T-helper 1 cell treated with Interleukin-12 subunit alpha and Interleukin-12 subunit beta and Interleukin-4 antibody, amounts not matched to agents 30 μg/mL and 1 μg/mL, for 36 hours (primary cell): ENCODE measurements around the gene GPR39.

Experiments
- H3K27ac Mint-ChIP-seq: one replicate; pipeline ENCODE4 v1.8.0; 2021; ENCODE audit warnings: mild to moderate bottlenecking, mixed read lengths
- H3K27me3 Mint-ChIP-seq: one replicate; pipeline ENCODE4 v1.8.0; 2021; ENCODE audit warnings: low read depth, mixed read lengths
- H3K36me3 Mint-ChIP-seq: one replicate; pipeline ENCODE4 v1.8.0; 2021; ENCODE audit warnings: low read depth, mixed read lengths
- H3K4me1 Mint-ChIP-seq: one replicate; pipeline ENCODE4 v1.8.0; 2021; ENCODE audit warnings: low read depth, mixed read lengths
- H3K4me3 Mint-ChIP-seq: one replicate; pipeline ENCODE4 v1.8.0; 2021; ENCODE audit warnings: mild to moderate bottlenecking, moderate library complexity, mixed read lengths
- H3K9me3 Mint-ChIP-seq: one replicate; pipeline ENCODE4 v1.8.0; 2021; ENCODE audit warnings: mixed read lengths

GPR39 gene

GRCh38 chr2:132645722-132646539, 229.3 kb downstream of the GPR39 start:
- H3K4me3 Mint-ChIP-seq, result no peak overlapping the region

DNA sequence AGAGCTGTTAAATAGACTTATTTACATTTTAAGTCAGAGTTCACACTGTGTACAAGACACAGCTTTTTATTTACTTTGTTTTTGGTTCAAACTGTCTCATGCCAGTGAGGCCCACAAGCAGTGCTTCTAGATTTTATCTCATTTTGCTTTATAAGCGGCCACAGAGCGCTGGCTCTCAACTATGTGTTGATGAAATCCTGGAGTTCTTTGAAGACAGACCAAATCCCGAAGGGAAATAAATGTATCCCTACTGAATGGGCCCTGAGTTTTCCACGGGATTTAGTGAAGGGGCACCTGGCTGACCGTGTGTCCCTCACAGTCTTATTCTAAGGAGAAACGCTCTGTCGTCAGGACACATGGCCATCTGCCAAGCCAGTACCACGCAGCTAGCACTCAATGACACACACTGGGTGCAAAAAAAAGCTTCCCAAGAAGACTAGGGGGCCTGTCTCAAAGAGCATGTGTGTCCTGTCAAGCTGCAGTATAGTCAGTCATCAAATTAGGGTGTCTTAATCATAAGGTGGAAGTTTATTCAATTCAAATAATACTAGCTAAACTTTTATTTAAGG, 230.0 kb downstream of the GPR39 start:
- Mint-ChIP-seq H3K9me3 (no peaks in the 10 kb centered on the region), H3K4me3 (no peak overlapping the region), H3K27ac (no peak overlapping the region), H3K27me3 (no peaks in the 10 kb centered on the region), H3K4me1 (no peaks in the 10 kb centered on the region), H3K36me3 (no peaks in the 10 kb centered on the region)

More at GRCh38 chr2:132645722-132646539, 229.3 kb downstream of the GPR39 start:
- H3K4me1 Mint-ChIP-seq, result no peaks in the 10 kb centered on the region
- H3K27ac Mint-ChIP-seq, result no peak overlapping the region
- H3K9me3 Mint-ChIP-seq, result no peaks in the 10 kb centered on the region
- H3K36me3 Mint-ChIP-seq, result no peaks in the 10 kb centered on the region
- no peaks in the 10 kb centered on the region for H3K27me3 Mint-ChIP-seq

DNA sequence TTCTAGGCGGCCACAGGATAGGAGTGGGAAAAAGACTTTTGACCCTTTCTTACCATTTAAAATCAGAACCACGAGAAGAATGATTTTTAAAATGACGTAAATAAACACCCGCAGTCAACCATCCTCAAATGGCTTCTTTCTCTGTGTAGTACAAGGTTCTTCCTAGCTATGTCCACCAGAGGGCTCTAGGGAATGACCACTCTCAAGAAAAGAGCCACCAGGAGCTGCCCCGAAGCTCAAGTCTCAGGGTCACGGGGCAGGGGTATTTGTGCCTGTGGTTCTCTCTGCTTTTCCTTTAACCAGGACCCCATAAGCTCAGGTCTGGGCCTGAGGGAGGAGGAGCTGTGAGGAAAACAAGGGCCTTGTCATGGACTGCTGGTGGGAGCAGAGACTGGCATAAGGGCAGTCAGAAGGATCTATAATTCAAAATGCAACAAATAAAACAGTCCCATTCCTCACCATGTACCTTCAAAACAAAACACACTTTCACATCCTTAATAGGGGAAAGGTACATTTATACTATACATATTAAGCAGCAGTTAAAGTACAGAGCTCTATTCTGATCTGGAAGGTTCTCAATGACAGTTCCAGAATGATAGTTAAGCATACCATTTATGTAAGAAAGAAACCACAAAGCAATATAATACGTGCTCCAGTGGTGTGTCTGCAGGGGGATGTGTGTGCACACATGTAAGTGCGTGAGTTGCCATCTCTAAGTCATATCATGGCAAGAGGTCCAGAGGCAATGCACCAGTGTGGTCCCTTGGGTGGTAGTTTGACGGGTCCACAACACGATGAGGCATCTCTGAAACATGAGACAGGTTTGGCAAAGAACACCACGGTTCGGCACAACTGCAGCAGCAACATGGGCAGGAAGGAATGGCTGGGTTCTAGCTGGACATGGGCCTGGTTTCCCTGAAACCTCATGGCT, 234.8 kb downstream of the GPR39 start:
- Mint-ChIP-seq H3K36me3 (no peaks in the 10 kb centered on the region), H3K4me1 (no peaks in the 10 kb centered on the region), H3K27me3 (no peaks in the 10 kb centered on the region), H3K27ac (no peak overlapping the region), H3K9me3 (no peaks in the 10 kb centered on the region), H3K4me3 (no peak overlapping the region)

DNA sequence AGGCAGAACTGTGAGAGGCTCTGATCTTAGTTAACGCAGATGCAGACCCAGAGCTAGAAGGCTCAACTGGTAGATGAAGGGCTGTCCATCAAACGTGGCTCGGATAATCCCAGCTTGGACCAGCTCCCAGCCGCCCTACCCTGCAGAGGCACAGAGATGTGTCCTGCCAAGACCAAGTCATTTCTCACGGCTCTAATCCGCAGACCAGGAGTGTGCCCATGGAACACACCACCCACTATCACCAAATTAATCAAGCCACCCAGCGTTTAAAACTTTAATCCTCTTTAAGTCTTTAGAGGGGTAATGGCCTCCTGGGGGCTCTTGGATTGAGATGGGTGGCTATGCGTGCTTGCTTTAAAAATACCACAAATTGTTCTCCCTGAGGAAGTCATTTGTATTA, 235.9 kb downstream of the GPR39 start:
- no peaks in the 10 kb centered on the region for H3K27me3 Mint-ChIP-seq
- H3K4me3 Mint-ChIP-seq, result no peak overlapping the region
- no peak overlapping the region for H3K27ac Mint-ChIP-seq
- H3K4me1 Mint-ChIP-seq, result no peaks in the 10 kb centered on the region
- no peaks in the 10 kb centered on the region for H3K9me3 Mint-ChIP-seq
- H3K36me3 Mint-ChIP-seq, result no peaks in the 10 kb centered on the region

DNA sequence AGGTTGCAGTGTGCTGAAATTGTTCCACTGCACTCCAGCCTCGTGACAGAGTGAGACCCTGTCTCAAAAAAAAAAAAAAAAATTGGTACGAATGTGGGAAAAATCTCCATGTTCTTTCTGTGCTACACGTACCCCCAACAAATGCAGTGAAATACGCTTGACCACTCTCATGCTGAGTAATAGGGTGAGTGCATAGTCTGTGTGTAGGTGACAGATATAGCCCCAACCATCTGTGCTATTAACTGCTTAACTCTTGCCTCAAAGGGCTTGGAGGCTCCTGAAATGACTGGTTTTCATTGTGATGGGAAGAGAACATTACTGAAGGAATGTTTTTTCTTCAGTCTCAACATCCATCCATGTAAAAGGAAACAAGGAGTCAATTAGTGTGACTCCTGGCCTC, 237.7 kb downstream of the GPR39 start:
- Mint-ChIP-seq H3K27ac (no peak overlapping the region), H3K4me1 (no peaks in the 10 kb centered on the region), H3K9me3 (no peaks in the 10 kb centered on the region), H3K36me3 (no peaks in the 10 kb centered on the region), H3K27me3 (no peaks in the 10 kb centered on the region), H3K4me3 (no peak overlapping the region)

DNA sequence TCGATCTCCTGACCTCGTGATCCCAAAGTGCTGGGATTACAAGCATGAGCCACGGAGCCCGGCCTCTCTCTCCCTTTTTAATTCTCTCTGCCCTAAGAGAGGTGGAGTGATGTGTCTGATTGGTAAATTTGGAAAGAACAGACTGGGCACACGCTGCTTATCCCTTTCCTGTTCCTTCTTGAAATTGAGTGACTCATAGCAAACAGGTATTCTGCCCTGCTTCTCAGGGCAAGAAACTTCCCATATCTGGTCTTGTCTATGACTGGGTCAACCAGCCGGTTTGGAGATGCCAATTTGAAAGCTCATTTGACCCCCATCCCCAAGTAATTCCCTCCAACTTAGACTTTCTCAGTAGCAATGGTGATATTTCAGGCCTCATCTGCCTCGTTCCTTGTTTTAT, 238.4 kb downstream of the GPR39 start:
- Mint-ChIP-seq H3K9me3 (no peaks in the 10 kb centered on the region), H3K4me3 (no peak overlapping the region), H3K4me1 (no peaks in the 10 kb centered on the region), H3K27ac (no peak overlapping the region), H3K27me3 (no peaks in the 10 kb centered on the region), H3K36me3 (no peaks in the 10 kb centered on the region)

DNA sequence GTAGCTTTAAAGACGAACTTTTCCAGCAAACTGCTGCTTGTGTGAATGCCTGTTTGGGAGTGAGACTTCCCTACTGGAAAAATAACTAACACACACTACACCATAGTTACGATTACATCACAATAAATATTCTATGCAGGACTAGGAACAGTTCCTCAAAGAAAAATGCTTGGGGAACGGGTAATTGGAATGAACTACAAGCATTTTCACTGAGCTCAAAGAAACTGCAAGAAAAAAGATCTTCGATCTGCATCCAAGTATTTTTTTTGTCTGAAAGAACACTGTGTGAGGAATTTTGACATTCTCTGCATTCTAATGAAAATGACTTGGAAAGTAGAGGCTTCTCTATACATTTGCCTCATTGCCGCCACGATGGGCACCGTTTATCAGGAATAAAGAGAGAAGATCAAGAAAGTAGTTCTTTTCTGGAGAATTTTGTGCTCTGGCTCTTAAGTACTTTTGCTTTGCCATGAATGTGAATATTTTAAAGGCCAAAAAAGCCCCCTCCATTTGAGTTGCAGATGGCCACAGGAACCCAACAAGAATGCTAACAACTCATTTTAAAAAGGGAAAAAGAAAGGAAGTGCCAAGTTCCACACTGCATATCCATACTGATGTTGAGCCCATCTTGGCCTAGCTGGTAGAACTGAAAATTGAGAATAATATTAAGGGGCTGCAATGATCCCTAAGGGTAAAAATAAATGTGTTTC, 239.8 kb downstream of the GPR39 start:
- Mint-ChIP-seq H3K9me3 (no peaks in the 10 kb centered on the region), H3K4me3 (no peak overlapping the region), H3K36me3 (no peaks in the 10 kb centered on the region), H3K27ac (no peak overlapping the region), H3K27me3 (no peaks in the 10 kb centered on the region), H3K4me1 (no peaks in the 10 kb centered on the region)

DNA sequence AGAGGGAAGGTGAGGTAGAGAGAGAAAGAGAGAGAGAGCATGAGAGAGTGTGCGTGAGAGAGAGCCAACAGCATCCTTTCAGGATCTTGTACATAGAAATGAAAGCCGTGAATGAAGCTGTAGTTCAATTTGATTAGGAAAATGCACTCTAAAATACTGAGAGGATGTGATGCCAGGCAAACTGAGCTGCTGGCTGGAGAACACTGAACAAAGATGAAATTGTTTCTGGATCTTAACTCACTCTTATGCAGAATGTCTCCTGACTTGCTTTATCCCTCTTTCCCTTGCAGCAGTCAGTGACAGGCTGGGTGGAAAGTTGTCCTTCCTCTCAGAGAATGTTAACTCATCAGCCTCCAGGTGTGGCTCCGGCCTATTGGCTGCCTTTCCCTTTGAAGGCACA, 242.7 kb downstream of the GPR39 start:
- Mint-ChIP-seq H3K27ac (no peak overlapping the region), H3K36me3 (no peaks in the 10 kb centered on the region), H3K4me1 (no peaks in the 10 kb centered on the region), H3K27me3 (no peaks in the 10 kb centered on the region), H3K4me3 (no peak overlapping the region), H3K9me3 (no peaks in the 10 kb centered on the region)

DNA sequence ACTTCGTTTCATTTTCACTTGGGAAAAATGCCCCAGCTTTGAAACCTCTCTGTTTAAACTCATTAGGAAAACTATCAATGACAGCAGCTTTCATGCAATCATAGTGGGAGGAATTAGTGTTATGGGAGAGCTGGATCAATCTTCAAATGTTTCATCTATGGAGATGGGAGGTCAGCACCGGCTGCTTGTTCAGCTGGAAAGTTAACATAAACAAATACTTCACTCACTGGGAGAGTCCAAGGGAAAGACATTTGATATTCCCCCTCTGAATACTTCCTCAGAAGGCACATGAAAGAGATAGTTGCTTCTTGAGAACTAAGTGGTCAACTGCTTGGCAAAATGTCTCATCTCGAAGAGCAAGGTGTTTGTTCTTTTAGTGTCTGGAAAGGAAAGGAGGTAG, 246.1 kb downstream of the GPR39 start:
- Mint-ChIP-seq H3K4me1 (no peaks in the 10 kb centered on the region), H3K9me3 (no peaks in the 10 kb centered on the region), H3K36me3 (no peaks in the 10 kb centered on the region), H3K27me3 (peaks cover 9% of the 10 kb centered on the region), H3K27ac (no peak overlapping the region), H3K4me3 (no peak overlapping the region)

- Mint-ChIP-seq H3K9me3 (no peaks in the 10 kb centered on the region), H3K4me1 (no peaks in the 10 kb centered on the region), H3K27ac (no peak overlapping the region), H3K4me3 (no peak overlapping the region), H3K36me3 (peaks cover 2% of the 10 kb centered on the region), H3K27me3 (peaks cover 20% of the 10 kb centered on the region)
Measured at GRCh38 chr2:132664096-132664495, 247.5 kb downstream of the GPR39 start.

DNA sequence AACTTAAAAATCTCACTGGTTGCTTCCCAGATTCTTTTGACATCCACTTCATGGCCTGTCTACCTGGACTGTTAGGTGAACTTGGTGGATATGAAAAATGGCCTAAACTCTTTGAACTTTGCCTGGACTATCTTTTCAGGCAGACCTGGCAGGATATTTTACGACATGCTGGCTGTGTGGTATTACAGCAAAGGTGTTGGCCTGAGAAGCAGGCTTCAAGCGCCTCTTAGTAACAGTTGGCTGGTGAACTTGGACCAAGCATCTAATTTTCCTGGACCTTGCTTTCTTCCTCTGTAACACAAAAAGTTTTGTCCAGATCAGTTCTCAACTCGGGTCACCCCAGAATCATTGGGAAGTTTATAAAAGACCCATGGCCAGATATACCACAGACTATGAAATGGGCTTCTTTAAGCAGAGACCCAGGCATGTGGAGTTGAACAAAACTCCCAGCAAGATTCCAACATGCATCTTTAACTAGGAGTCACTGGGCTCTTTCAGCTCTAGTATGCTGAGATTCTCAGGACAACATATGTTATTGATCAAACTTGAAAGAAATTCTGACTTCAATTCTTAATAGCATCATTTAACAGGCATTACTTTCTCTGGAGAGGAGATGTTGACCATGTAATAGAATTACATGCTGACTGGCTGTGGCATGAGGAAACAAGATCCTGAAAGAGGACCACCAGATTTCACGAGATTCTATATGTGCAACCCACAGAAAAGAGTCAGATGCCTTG, 249.0 kb downstream of the GPR39 start:
- H3K27ac Mint-ChIP-seq, result no peak overlapping the region
- no peak overlapping the region for H3K4me3 Mint-ChIP-seq
- peaks cover 2% of the 10 kb centered on the region for H3K36me3 Mint-ChIP-seq
- H3K9me3 Mint-ChIP-seq, result no peaks in the 10 kb centered on the region
- no peaks in the 10 kb centered on the region for H3K4me1 Mint-ChIP-seq
- peaks cover 23% of the 10 kb centered on the region for H3K27me3 Mint-ChIP-seq

DNA sequence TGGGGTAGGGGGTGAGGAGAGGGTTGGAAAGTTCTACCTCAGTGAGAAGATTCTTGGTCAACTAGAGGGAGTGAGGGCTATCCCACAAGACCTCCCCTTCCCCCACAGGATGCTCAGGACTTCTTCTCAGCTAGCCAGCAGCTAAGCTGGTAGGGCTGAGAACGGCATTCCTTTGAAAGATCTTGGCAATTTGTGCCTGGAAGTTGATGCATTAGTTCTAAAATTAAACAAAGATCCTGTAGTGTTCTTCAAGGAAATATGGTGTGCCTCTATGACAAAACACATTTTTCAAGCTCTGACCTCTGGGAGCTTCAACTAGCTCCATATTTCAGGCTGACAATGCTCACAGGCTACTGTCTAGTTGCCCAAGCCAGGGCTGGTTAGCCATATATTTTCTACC, 251.1 kb downstream of the GPR39 start:
- Mint-ChIP-seq H3K36me3 (peaks cover 2% of the 10 kb centered on the region), H3K27ac (no peak overlapping the region), H3K4me3 (no peak overlapping the region), H3K27me3 (peaks cover 41% of the 10 kb centered on the region), H3K9me3 (no peaks in the 10 kb centered on the region), H3K4me1 (no peaks in the 10 kb centered on the region)

- Mint-ChIP-seq H3K4me3 (no peak overlapping the region), H3K27me3 (peaks cover 45% of the 10 kb centered on the region), H3K9me3 (no peaks in the 10 kb centered on the region), H3K4me1 (no peaks in the 10 kb centered on the region), H3K36me3 (peaks cover 2% of the 10 kb centered on the region), H3K27ac (no peak overlapping the region)
Measured at GRCh38 chr2:132668189-132668823, 251.7 kb downstream of the GPR39 start.
